ENCODE data around the gene MINDY3.
"Not testable (repeated sequence)": the region's sequence is repeated elsewhere in the genome, so short reads cannot be mapped to it uniquely, and the experiment has no call there.

Gene MINDY3

GRCh38 chr10:15859906-15860691 is at the start of gene MINDY3:
Gene MINDY3 (minus strand): TSS chr10:15860507. CDS start chr10:15860299, 208 bp downstream.
- DNase-seq, result peak; percentile 82

DNA sequence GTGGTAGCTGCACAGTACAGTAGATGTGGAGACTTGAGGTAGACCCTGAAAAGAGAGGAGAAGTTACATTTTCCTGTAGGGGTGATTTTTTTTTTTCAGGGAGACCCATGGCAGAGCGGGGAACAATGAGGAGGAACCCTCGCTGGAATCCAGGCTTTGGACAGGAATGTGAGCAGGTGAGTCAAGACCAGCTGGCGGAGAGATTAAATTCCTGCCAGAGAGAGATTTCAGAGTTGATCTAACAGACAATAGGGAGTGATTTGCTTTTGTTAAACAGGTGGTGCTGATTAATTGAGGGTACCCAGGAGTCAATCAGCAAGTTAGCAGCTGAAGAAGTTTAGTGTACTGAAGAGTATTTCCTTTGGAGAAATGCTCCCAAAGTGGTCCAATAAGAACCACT is 41.6 kb upstream of the MINDY3 start:
- no peak for DNase-seq

DNA sequence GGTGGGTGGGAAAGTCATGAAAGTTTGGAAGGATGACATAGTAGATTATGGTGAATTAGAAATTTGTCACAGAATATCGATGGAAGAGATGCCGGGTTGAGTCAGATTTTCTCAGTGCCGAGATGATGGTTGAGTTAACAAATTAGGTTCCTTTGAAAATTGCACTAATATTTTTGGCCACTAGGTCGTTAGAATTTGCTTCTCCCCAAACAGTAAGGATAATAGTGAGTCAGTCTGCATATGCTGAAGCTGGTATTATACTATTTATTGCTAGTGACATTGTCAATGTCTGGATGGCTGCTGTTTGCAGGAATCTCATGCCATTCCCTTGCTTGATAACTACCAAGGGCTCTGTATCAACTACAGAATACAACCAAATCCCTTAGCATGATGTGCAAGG is 37.7 kb upstream of the MINDY3 start:
- no peak for DNase-seq

GRCh38 chr10:15897287-15897686 is 37.0 kb upstream of the MINDY3 start:
- no peak for DNase-seq

- DNase-seq, result no peak
Observed at GRCh38 chr10:15896654-15897053, 36.3 kb upstream of the MINDY3 start.

DNA sequence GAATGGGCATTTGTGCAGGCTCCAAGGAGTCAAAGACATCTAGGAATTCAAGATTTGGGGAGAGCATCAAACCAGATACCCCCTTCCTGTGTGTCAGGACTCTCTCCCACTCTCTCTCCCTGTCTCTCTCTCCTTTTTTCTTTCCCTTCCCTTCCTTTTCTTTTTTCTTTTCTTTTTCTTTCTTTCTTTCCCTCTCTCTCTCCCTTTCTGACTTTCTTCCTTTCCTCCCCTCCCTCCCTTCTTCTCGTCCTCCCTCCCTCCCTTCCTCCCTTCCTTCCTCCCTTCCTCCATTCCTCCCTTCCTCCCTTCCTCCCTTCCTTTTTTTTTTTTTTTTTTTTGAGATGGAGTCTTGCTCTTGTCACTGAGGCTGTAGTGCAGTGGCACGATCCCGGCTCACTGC is 24.1 kb upstream of the MINDY3 start:
- DNase-seq, result no peak

DNA sequence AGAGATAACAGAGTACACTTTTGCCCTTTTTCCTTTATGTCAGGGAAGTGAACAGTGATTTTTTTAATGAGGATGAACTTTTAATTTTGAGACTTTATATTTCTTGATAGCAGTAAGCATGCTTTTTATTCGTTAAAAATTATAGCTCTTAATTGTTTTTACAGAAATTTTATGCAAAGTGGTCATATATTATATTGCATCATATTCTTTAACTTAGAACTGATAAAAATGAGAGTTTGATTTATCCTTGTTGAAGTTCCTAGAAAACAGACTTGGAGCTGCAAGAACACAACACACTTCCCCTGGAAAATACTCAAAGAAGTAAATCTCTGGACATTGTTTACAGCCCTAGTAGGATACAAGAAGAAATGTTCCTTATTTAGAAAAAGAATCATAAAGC is 21.2 kb upstream of the MINDY3 start:
- DNase-seq, result no peak

DNA sequence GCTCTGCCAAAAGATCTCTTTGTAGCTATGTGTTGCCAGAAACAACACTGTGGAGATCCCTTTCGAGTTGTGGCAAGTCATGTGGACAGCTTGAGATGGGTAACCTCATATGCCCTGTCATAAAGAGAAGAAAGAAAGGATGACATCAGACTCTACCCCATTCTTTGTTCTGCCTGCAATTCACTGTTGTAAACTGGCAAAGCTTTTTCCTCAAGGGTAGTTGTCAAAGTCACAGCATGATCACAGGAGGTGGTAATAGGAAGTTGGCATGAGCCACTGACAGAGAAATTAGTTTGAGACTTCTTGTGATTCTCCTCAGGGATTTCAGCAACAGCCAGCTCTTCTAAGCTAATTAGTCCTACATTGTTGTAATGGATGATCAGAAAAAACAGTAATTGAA is 19.4 kb upstream of the MINDY3 start:
- no peak for DNase-seq

DNA sequence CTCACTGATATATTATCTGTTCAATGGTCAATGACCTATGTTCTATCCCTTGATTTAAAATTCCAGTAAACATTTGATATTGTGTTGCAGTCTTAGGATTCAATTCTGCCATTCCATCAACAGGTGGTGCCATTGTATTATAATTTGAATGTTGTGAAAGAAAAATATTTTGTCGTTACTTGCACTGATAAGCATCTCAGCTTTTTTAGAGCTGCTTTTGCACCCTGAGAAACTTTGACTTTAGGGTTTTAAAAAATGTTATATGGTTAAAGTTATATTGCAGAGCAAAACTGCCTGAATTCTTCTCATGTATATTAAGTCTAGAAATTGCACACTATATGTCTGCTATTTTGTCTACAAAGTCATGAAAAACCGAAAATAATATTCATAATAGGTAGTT is 18.8 kb upstream of the MINDY3 start:
- DNase-seq, result no peak

DNA sequence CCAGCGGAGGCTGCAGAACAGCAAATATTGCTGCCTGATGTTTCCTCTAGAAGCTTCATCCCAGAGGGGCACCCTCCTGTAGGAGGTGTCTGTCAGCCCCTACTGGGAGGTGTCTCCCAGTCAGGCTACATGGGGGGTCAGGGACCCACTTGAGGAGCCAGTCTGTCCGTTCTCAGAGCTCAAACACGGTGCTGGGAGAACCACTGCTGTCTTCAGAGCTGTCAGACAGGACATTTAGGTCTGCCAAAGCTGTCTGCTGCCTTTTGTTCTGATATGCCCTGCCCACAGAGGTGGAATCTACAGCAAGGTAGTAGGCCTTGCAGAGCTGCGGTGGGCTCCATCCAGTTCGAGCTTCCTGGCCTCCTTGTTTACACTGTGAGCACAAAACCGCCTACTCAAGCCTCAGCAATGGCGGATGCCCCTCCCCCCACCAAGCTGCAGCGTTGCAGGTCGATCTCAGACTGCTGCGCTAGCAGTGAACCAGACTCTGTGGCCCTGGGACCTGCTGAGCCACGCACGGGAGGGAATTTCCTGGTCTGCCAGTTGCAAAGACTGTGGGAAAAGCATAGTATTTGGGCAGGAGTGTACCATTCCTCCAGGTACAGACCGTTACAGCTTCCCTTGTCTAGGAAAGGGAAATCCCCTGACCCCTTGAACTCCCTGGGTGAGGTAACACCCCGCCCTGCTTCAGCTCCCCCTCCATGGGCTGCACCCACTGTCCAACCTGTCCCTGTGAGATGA is 17.7 kb upstream of the MINDY3 start:
- no peak for DNase-seq

GRCh38 chr10:15876274-15876673 is 16.0 kb upstream of the MINDY3 start:
- not testable (repeated sequence) for DNase-seq

GRCh38 chr10:15872645-15873044 is 12.3 kb upstream of the MINDY3 start:
- DNase-seq, result not testable (repeated sequence)

DNA sequence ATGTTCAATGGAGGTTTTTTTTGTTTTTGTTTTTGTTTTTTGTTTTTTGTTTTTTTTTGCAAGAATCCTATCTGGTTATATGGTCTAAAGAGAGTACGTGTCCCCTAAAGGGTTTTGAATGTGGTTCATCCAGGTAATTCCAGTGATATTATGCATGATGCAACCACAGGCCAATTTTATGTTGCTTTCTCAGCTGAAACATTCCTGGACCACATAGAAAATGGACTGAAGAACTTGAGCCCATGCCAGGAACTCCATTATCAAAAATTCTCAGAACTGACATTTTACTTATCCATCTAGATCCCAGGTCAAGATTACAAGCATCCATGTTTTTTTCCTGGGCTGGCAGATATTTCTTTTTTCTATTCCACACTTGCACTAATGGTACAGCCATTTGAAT is 11.5 kb upstream of the MINDY3 start:
- DNase-seq, result no peak

DNA sequence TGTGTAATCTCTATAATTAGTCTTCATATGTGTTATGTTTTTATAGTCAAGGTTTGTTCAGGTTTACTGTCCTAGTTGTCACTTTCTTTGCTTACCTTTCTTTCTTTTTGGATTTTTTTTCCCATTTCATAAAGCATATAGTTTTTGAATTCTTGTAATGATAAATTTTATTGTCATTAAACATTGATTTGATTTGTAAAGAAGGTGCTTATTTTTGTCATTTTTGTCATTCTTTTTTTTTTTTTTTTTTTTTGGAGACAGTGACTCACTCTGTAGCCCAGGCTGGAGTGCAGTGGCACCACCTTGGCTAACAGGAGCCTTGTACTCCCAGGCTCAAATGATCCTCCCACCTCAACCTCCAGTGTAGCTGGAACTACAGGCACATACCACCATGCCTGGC is 9.6 kb upstream of the MINDY3 start:
- no peak for DNase-seq

DNA sequence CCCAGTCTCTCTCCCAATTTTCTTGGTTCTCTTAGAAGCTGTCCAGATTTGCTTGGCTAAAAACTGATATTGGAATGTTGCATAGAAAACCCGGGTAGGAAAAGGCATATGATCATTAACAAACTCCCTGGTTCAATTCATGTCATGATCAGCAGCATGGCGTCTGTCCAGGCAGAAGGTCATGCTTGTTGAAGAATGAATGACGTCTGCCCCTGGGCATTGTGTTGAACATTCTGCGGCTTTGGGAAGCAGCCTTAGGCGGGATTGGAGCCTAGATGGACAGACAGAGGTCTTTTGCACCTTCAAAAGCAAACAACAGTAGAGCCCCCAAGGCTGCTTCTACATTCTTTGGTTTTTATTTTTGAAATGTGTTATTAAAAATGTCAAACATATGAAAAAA is 7.7 kb upstream of the MINDY3 start:
- DNase-seq, result no peak

DNA sequence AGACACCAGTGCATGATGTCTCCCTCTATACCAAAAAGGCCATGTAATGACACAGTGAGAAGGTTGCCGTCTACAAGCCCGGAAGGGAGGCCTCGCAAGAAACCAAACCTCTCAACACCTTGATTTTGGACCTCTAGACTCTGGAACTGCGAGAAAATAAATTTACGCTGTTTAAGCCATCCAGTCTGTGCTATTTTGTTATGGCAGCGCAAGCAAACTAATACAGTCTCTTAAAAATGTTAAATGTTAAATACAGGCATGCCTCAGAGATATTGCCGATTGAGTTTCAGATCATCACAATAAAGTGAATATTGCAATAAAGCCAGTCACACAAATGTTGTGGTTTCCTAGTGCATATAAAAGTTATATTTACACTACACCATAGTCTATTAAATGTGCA is 5.0 kb upstream of the MINDY3 start:
- no peak for DNase-seq

DNA sequence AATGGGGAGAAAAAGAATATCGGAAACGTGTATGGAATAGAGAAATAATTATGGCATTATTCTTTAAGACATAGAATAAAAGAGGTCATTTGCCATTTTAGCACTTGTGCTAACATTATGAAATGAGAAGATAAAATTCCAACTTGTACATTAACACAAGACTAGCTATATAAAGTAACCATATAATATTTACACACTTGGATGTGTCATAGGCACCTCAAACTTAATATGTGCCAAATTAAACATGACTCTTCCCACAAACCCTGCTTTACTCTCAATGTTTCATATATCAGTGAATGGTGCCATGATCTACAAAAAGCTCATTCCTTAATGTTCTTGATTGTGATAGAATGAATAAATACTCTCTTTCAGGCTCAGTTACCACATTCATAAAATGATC is 4.1 kb upstream of the MINDY3 start:
- DNase-seq, result no peak

GRCh38 chr10:15863733-15864132 is 3.4 kb upstream of the MINDY3 start:
- no peak for DNase-seq

GRCh38 chr10:15863323-15863722 is 3.0 kb upstream of the MINDY3 start:
- DNase-seq, result no peak

DNA sequence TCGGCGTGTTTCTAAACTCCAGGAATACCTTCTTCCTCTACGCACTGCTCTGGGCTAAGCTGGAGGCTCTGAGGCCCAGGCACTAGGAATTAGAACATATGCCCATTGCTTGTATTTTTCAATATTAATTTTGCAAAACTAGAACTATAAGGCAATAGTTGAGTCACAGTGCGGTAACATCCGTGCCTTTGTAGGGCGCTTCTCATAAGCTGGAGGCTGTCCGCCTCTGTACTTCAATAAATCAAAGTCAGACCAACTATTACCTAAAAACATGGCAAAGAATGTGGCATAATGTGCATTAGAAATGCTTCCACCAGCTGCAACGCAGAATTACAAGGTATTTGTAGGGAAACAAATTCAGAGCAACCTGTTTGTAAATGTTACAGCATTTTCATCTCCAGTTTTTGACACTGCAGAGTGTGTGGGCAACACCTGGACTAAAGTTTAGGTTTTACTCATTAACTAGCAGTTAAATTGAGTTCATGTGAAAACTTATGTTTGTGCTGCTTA is 440 bp upstream of the MINDY3 start:
- no peak for DNase-seq

DNA sequence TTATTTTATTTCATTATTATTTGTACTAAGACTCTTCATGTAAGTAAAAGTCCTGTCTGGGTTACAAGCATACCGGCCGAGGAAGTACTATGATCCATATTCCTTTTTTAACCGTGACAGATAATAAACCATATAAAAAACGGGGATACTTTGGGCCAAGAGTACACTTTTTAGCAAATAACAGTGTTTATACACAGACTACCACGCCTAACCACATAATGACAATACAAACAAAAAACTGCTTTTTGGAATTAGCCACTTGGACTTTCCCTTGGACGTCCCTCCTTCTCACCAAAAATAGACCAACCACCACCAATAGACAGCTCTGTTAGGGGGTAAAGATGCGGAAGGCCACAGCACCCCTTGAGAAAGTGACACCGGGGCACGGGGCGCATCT is 800 bp downstream of the MINDY3 start:
- DNase-seq, result no peak

- DNase-seq, result no peak
Observed at GRCh38 chr10:15858861-15859281, 1.4 kb downstream of the MINDY3 start.

DNA sequence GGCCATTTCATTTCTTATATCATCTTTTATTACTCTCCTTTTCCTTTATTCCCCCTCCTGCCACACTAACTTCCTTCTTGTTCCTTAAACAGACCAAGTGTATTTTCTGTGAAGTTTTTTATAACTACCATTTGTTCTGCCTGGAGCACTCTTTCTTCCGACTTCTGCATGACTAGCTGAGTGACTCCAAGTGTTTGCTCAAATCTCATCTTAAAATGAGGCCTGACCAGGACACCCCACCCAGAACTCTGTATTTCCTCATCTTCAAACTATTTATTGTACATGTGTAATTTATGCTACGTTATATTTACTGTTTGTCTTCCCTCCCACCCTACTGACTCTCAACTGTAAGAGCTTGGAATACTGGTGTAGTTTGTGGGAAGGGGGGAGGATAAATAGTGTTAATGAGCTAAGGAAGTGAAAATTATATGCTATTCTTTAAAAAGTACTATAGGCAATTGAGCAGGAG is 3.2 kb downstream of the MINDY3 start:
- no peak for DNase-seq

DNA sequence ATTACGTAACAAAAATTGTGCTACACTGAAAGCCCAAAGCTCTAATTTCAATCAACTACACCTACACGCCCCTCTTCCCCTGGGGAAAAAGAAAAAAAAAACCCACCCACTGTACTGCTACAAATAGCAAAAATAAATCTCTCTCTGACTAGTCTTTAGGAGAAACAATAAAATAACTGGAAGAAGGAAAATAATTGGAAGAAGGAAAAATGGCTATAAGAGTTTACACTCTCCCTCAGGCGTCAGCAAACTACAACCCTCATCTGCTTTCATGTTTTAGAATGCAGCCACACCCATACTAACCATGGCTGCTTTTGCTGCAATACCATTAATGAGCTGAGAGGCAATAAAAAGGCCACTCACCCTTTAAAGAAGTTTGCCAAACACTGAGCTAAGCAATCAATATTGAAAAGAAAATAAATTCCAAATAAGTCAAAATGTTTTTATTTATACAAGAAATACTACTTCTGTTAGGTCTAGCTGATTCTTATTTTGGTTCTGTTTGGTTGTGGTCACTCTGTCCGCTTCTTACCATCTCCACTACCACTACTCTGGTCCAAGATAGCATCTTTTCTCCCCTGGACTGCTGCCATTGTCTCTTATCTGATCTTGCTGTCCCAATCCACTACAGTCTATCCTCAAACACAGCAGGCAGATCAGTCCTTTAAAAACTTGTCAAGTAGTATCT is 3.8 kb downstream of the MINDY3 start:
- no peak for DNase-seq

Measured in stimulated activated CD4-positive, alpha-beta T cell treated with anti-CD3 and anti-CD28 coated beads, Interleukin-1b, Interleukin-23, amount 100 ng/mL, for 48 hours (primary cell).